Activated CD4-positive, alpha-beta T cell treated with anti-CD3 and anti-CD28 coated beads, Interleukin-2, amount 50 U/mL, for 16 hours (primary cell): Measurements from ENCODE around the gene SLC25A22.
A peak's percentile ranks its signal among the peaks of the same experiment; 100 is the strongest.

Experiments
- DNase-seq: peaks from one replicate; pipeline ENCODE4 v3.0.0-alpha.2; 2020

SLC25A22 gene

GRCh38 chr11:770642-771616, 27.2 kb downstream of the SLC25A22 start:
- no peak for DNase-seq

GRCh38 chr11:769887-770641, 28.0 kb downstream of the SLC25A22 start:
- DNase-seq: no peak

- no peak for DNase-seq
These were observed 30.8 kb downstream of the SLC25A22 start for GRCh38 chr11:767238-767637.

GRCh38 chr11:766936-767210, 31.2 kb downstream of the SLC25A22 start:
- no peak for DNase-seq

GRCh38 chr11:766106-766935, 31.8 kb downstream of the SLC25A22 start:
- no peak for DNase-seq

- no peak for DNase-seq
These were observed 32.3 kb downstream of the SLC25A22 start for GRCh38 chr11:765802-766091.

GRCh38 chr11:765025-765801, 32.9 kb downstream of the SLC25A22 start:
- DNase-seq: peak; percentile 62

GRCh38 chr11:764322-765024, 33.6 kb downstream of the SLC25A22 start:
- no peak for DNase-seq

GRCh38 chr11:763549-764321, 34.3 kb downstream of the SLC25A22 start:
- DNase-seq: no peak

GRCh38 chr11:763073-763463, 35.0 kb downstream of the SLC25A22 start:
- no peak for DNase-seq

GRCh38 chr11:762421-763072, 35.5 kb downstream of the SLC25A22 start:
- no peak for DNase-seq

GRCh38 chr11:761526-762108, 36.5 kb downstream of the SLC25A22 start:
- DNase-seq: no peak

- no peak for DNase-seq
These were observed 37.8 kb downstream of the SLC25A22 start for GRCh38 chr11:760236-760635.

- DNase-seq: no peak
These were observed 48.4 kb downstream of the SLC25A22 start for GRCh38 chr11:749731-750130.

GRCh38 chr11:748007-748359, 50.1 kb downstream of the SLC25A22 start:
- no peak for DNase-seq

- DNase-seq: peak; percentile 93
These were observed 50.7 kb downstream of the SLC25A22 start, which contains the start of gene TALDO1 for GRCh38 chr11:747158-748006. TSS of gene TALDO1 (plus strand) at chr11:747464. CDS start at chr11:747482, 18 bp downstream.

- peak; percentile 37 for DNase-seq
These were observed 51.6 kb downstream of the SLC25A22 start for GRCh38 chr11:746289-747157.

- DNase-seq: no peak
These were observed 52.7 kb downstream of the SLC25A22 start for GRCh38 chr11:745428-745827.
